PC-3 (cell line): ENCODE measurements around the gene ZBTB43.

Experiments used
- CTCF ChIP-seq: fragments of 300-600 bp; sonication (generic); conservative IDR thresholded peaks from 2 replicates; pipeline ENCODE4 v1.5.1; 2017; ENCODE audit warnings: antibody characterized with exemption, low read depth, mild to moderate bottlenecking, low read length
- EZH2 ChIP-seq: fragments of 300-600 bp; sonication (generic); IDR thresholded peaks from one replicate; pipeline ENCODE4 v1.6.1; 2017; ENCODE audit warnings: antibody characterized with exemption, mild to moderate bottlenecking, low read length; ENCODE audit not compliant: unreplicated experiment
- EZH2phosphoT487 ChIP-seq: fragments of 300-600 bp; sonication (generic); IDR thresholded peaks from 2 replicates; pipeline ENCODE4 v1.6.1; 2018; ENCODE audit warnings: mild to moderate bottlenecking, antibody characterized with exemption, low read length, borderline replicate concordance

GRCh38 chr9:126797903-126798302 is 6.9 kb upstream of the ZBTB43 start:
- TF ChIP-seq CTCF (no peak), EZH2phosphoT487 (no peak), EZH2 (no peak)
